ENCODE results near the gene WDR41.
"Not testable (repeated sequence)": the region's sequence is repeated elsewhere in the genome, so short reads cannot be mapped to it uniquely, and the experiment has no call there.

The WDR41 gene

GRCh38 chr5:77390795-77391194, 101.3 kb downstream of the WDR41 start:
- no peak overlapping the region for H2AFZ ChIP-seq (ENCODE audit: low read length, unreplicated experiment)
- H3K4me1 ChIP-seq (ENCODE audit: control insufficient read depth, insufficient read depth, low read length, unreplicated experiment) = peaks cover 13% of the 10 kb centered on the region
- H3K27me3 ChIP-seq (ENCODE audit: insufficient read depth, low read length) = no peaks in the 10 kb centered on the region
- no peak overlapping the region for H3K4me3 ChIP-seq (ENCODE audit: low read depth, low read length)
- H3K79me2 ChIP-seq (ENCODE audit: control insufficient read depth, insufficient read depth, low read length, unreplicated experiment) = no peaks in the 10 kb centered on the region
- no peaks in the 10 kb centered on the region for H3K36me3 ChIP-seq (ENCODE audit: insufficient read depth, low read length)
- no peak overlapping the region for H3K27ac ChIP-seq (ENCODE audit: low read depth, low read length)

- Histone ChIP-seq H3K27me3 (ENCODE audit: insufficient read depth, low read length) (no peaks in the 10 kb centered on the region), H2AFZ (ENCODE audit: low read length, unreplicated experiment) (no peak overlapping the region), H3K4me3 (ENCODE audit: low read depth, low read length) (no peak overlapping the region), H3K27ac (ENCODE audit: low read depth, low read length) (no peak overlapping the region), H3K36me3 (ENCODE audit: insufficient read depth, low read length) (no peaks in the 10 kb centered on the region), H3K79me2 (ENCODE audit: control insufficient read depth, insufficient read depth, low read length, unreplicated experiment) (no peaks in the 10 kb centered on the region), H3K4me1 (ENCODE audit: control insufficient read depth, insufficient read depth, low read length, unreplicated experiment) (peaks cover 13% of the 10 kb centered on the region)
Measured at GRCh38 chr5:77390221-77390620, 101.9 kb downstream of the WDR41 start.

GRCh38 chr5:77389746-77390145, 102.4 kb downstream of the WDR41 start:
- H3K27ac ChIP-seq (ENCODE audit: low read depth, low read length) = no peak overlapping the region
- no peaks in the 10 kb centered on the region for H3K27me3 ChIP-seq (ENCODE audit: insufficient read depth, low read length)
- no peak overlapping the region for H2AFZ ChIP-seq (ENCODE audit: low read length, unreplicated experiment)
- no peaks in the 10 kb centered on the region for H3K36me3 ChIP-seq (ENCODE audit: insufficient read depth, low read length)
- H3K79me2 ChIP-seq (ENCODE audit: control insufficient read depth, insufficient read depth, low read length, unreplicated experiment) = no peaks in the 10 kb centered on the region
- peaks cover 13% of the 10 kb centered on the region for H3K4me1 ChIP-seq (ENCODE audit: control insufficient read depth, insufficient read depth, low read length, unreplicated experiment)
- H3K4me3 ChIP-seq (ENCODE audit: low read depth, low read length) = no peak overlapping the region

GRCh38 chr5:77386340-77386739, 105.8 kb downstream of the WDR41 start:
- not testable (repeated sequence) for H3K27me3 ChIP-seq (ENCODE audit: insufficient read depth, low read length); H3K36me3 ChIP-seq (ENCODE audit: insufficient read depth, low read length); H3K4me1 ChIP-seq (ENCODE audit: control insufficient read depth, insufficient read depth, low read length, unreplicated experiment); H2AFZ ChIP-seq (ENCODE audit: low read length, unreplicated experiment); H3K4me3 ChIP-seq (ENCODE audit: low read depth, low read length); H3K27ac ChIP-seq (ENCODE audit: low read depth, low read length); H3K79me2 ChIP-seq (ENCODE audit: control insufficient read depth, insufficient read depth, low read length, unreplicated experiment)

- not testable (repeated sequence) for H3K79me2 ChIP-seq (ENCODE audit: control insufficient read depth, insufficient read depth, low read length, unreplicated experiment); H2AFZ ChIP-seq (ENCODE audit: low read length, unreplicated experiment); H3K4me3 ChIP-seq (ENCODE audit: low read depth, low read length); H3K36me3 ChIP-seq (ENCODE audit: insufficient read depth, low read length); H3K27ac ChIP-seq (ENCODE audit: low read depth, low read length); H3K27me3 ChIP-seq (ENCODE audit: insufficient read depth, low read length); H3K4me1 ChIP-seq (ENCODE audit: control insufficient read depth, insufficient read depth, low read length, unreplicated experiment)
Measured at GRCh38 chr5:77383336-77383735, 108.8 kb downstream of the WDR41 start.

Measured in ACC112 (cell line).